SK-N-SH treated with all-trans-retinoic acid at 6 μM for 48 hours (cell line): Measurements from ENCODE around the gene COL25A1.

Experiments used
- ATAC-seq: fragments of 200-7000 bp; cut with Tn5 transposase; 3 replicates; pipeline ENCODE4 v1.9.1; 2020; ENCODE audit warnings: mild to moderate bottlenecking, moderate library complexity
- ARNTL ChIP-seq: fragments of 450-650 bp; formaldehyde crosslinking; IDR thresholded peaks from 2 replicates; pipeline ENCODE4 v1.5.0; 2020; ENCODE audit warnings: low read depth, mild to moderate bottlenecking, moderate library complexity, borderline replicate concordance
- BACH2 ChIP-seq: fragments of 250-450 bp; sonication (Bioruptor Pico); IDR thresholded peaks from 2 replicates; pipeline ENCODE4 v1.9.0; 2021; ENCODE audit warnings: mild to moderate bottlenecking, borderline replicate concordance
- CSDC2 ChIP-seq: fragments of 250-450 bp; sonication (Bioruptor Pico); IDR thresholded peaks from 2 replicates; pipeline ENCODE4 v1.5.0; 2020; ENCODE audit warnings: mild to moderate bottlenecking, moderate library complexity
- CSRNP3 ChIP-seq: fragments of 250-450 bp; sonication (Bioruptor Pico); IDR thresholded peaks from 2 replicates; pipeline ENCODE4 v1.5.1; 2021; ENCODE audit warnings: mild to moderate bottlenecking, moderate library complexity
- ESRRG ChIP-seq: fragments of 250-450 bp; sonication (Bioruptor Pico); IDR thresholded peaks from 2 replicates; pipeline ENCODE4 v1.6.1; 2021; ENCODE audit warnings: mild to moderate bottlenecking
- GLIS3 ChIP-seq: fragments of 250-450 bp; sonication (Bioruptor Pico); IDR thresholded peaks from 2 replicates; pipeline ENCODE4 v1.5.0; 2020; ENCODE audit warnings: mild to moderate bottlenecking, moderate library complexity
- ISL1 ChIP-seq: fragments of 250-450 bp; sonication (Bioruptor Pico); IDR thresholded peaks from 2 replicates; pipeline ENCODE4 v2.1.2; 2022; ENCODE audit warnings: mild to moderate bottlenecking, moderate library complexity
- OSR1 ChIP-seq: fragments of 250-450 bp; sonication (Bioruptor Pico); IDR thresholded peaks from 2 replicates; pipeline ENCODE4 v1.8.0; 2022; ENCODE audit warnings: moderate library complexity, mild to moderate bottlenecking, inconsistent platforms
- PATZ1 ChIP-seq: fragments of 250-450 bp; sonication (Bioruptor Pico); IDR thresholded peaks from 2 replicates; pipeline ENCODE4 v1.8.0; 2020; ENCODE audit warnings: mild to moderate bottlenecking, moderate library complexity, borderline replicate concordance
- POU6F1 ChIP-seq: fragments of 250-450 bp; sonication (Bioruptor Pico); IDR thresholded peaks from 2 replicates; pipeline ENCODE4 v1.8.0; 2021; ENCODE audit warnings: low read depth, mild to moderate bottlenecking, moderate library complexity, borderline replicate concordance
- PPARA ChIP-seq: fragments of 250-450 bp; sonication (Bioruptor Pico); IDR thresholded peaks from 2 replicates; pipeline ENCODE4 v1.5.0; 2020; ENCODE audit warnings: mild to moderate bottlenecking, borderline replicate concordance
- RARB ChIP-seq: fragments of 250-450 bp; sonication (Bioruptor Pico); IDR thresholded peaks from 2 replicates; pipeline ENCODE4 v1.8.0; 2021; ENCODE audit warnings: mild to moderate bottlenecking, moderate library complexity
- SNAI2 ChIP-seq: fragments of 250-450 bp; sonication (Bioruptor Pico); IDR thresholded peaks from 2 replicates; pipeline ENCODE4 v1.5.0; 2020; ENCODE audit warnings: mild to moderate bottlenecking, moderate library complexity
- TCF4 ChIP-seq: fragments of 250-450 bp; sonication (Bioruptor Pico); IDR thresholded peaks from 2 replicates; pipeline ENCODE4 v1.8.0; 2021; ENCODE audit warnings: mild to moderate bottlenecking, moderate library complexity, borderline replicate concordance
- TOX ChIP-seq: fragments of 250-450 bp; sonication (Bioruptor Pico); IDR thresholded peaks from 2 replicates; pipeline ENCODE4 v1.8.0; 2021; ENCODE audit warnings: mild to moderate bottlenecking, moderate library complexity, borderline replicate concordance
- ZC3H10 ChIP-seq: fragments of 250-450 bp; sonication (Bioruptor Pico); IDR thresholded peaks from 2 replicates; pipeline ENCODE4 v1.5.1; 2021; ENCODE audit warnings: mild to moderate bottlenecking, moderate library complexity
- ZFP3 ChIP-seq: fragments of 250-450 bp; sonication (Bioruptor Pico); IDR thresholded peaks from 2 replicates; pipeline ENCODE4 v1.5.0; 2020; ENCODE audit warnings: mild to moderate bottlenecking, moderate library complexity
- ZFP30 ChIP-seq: fragments of 450-650 bp; formaldehyde crosslinking; IDR thresholded peaks from 2 replicates; pipeline ENCODE4 v1.5.0; 2022; ENCODE audit warnings: mild to moderate bottlenecking, moderate library complexity
- ZNF565 ChIP-seq: fragments of 450-650 bp; formaldehyde crosslinking; conservative IDR thresholded peaks from 2 replicates; pipeline ENCODE4 v1.5.0; 2020; ENCODE audit warnings: low read depth, mild to moderate bottlenecking, moderate library complexity
- ZNF70 ChIP-seq: fragments of 450-650 bp; formaldehyde crosslinking; IDR thresholded peaks from 2 replicates; pipeline ENCODE4 v1.5.0; 2020; ENCODE audit warnings: mild to moderate bottlenecking, moderate library complexity
- ZNF8 ChIP-seq: fragments of 450-650 bp; formaldehyde crosslinking; IDR thresholded peaks from 2 replicates; pipeline ENCODE4 v1.5.0; 2020; ENCODE audit warnings: mild to moderate bottlenecking, moderate library complexity

Gene COL25A1

GRCh38 chr4:109266236-109266635 lies 36.2 kb downstream of the COL25A1 start (continued):
- no peak for TF ChIP-seq POU6F1 (CRISPR knock-in tag)
- TF ChIP-seq ZFP30 (CRISPR knock-in tag) = no peak
- no peak for TF ChIP-seq GLIS3 (CRISPR knock-in tag)
- no peak for TF ChIP-seq ISL1
- no peak for TF ChIP-seq TOX (CRISPR knock-in tag)

- ATAC-seq = no peak
- TF ChIP-seq POU6F1 (CRISPR knock-in tag) (no peak), ZNF70 (CRISPR knock-in tag) (no peak), OSR1 (CRISPR knock-in tag) (no peak), PATZ1 (CRISPR knock-in tag) (no peak), ESRRG (CRISPR knock-in tag) (no peak), SNAI2 (CRISPR knock-in tag) (no peak), TOX (CRISPR knock-in tag) (no peak), CSRNP3 (CRISPR knock-in tag) (no peak), BACH2 (no peak), ARNTL (CRISPR knock-in tag) (no peak)
Observed at GRCh38 chr4:109263721-109264120, 38.7 kb downstream of the COL25A1 start.

- ATAC-seq = no peak
- no peak for TF ChIP-seq ESRRG (CRISPR knock-in tag)
- TF ChIP-seq BACH2 = no peak
- TF ChIP-seq TOX (CRISPR knock-in tag) = no peak
- TF ChIP-seq ZC3H10 (CRISPR knock-in tag) = no peak
- TF ChIP-seq ZFP3 (CRISPR knock-in tag) = no peak
- no peak for TF ChIP-seq SNAI2 (CRISPR knock-in tag)
- TF ChIP-seq OSR1 (CRISPR knock-in tag) = no peak
- no peak for TF ChIP-seq TCF4
- TF ChIP-seq CSRNP3 (CRISPR knock-in tag) = no peak
- no peak for TF ChIP-seq ARNTL (CRISPR knock-in tag)
- no peak for TF ChIP-seq GLIS3 (CRISPR knock-in tag)
- TF ChIP-seq ZNF70 (CRISPR knock-in tag) = no peak
- no peak for TF ChIP-seq ZNF8
- TF ChIP-seq ZFP30 (CRISPR knock-in tag) = no peak
- TF ChIP-seq CSDC2 = no peak
- TF ChIP-seq RARB (CRISPR knock-in tag) = no peak
- TF ChIP-seq ISL1 = no peak
- no peak for TF ChIP-seq PATZ1 (CRISPR knock-in tag)
- no peak for TF ChIP-seq PPARA
- TF ChIP-seq ZNF565 = no peak
- TF ChIP-seq, all 23 proteins: peak for 0
Observed at GRCh38 chr4:109256818-109257217, 45.6 kb downstream of the COL25A1 start.
